ENCODE measurements around the gene GCK.

GCK gene

DNA sequence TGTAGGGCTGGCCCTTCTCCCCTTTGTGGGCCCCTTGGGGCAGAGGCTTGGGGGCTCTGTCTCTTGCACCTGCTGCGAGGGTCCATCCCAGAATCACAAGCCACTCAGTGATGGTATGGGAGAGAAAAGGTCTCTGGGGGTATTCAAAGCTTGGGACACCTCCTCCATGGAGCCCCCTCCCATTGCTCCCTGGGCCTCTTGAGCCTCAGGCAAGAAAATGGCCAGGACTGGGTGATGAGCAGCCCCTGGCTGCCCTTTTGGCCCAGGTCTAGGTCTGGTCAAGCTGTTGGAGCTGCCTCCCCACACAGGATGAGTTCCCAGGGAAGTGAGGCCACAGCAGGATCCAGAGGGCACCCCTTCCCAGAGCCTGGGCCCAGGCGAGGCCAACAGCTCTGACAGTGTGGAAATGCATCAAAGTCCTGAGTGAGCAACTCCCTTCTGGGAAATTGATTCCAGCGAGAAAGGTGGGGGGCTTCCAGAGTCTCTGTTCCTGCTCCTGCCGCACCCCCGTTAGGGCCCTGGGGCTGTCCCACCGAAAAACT, 44.7 kb downstream of the GCK start:
- no peak for TF ChIP-seq NFRKB (IDR thresholded peaks at IDR 0.05)
- no peak for TF ChIP-seq PKNOX1 (IDR thresholded peaks at IDR 0.05)
- no peak for TF ChIP-seq HDGF (IDR thresholded peaks at IDR 0.05; ENCODE audit: borderline replicate concordance)
- no peak for TF ChIP-seq BHLHE40 (IDR thresholded peaks at IDR 0.05; ENCODE audit: borderline replicate concordance)
- TF ChIP-seq FOXA1 (IDR thresholded peaks at IDR 0.05) = no peak
- TF ChIP-seq TARDBP (IDR thresholded peaks at IDR 0.05) = no peak
- TF ChIP-seq ZNF384 (IDR thresholded peaks at IDR 0.05) = no peak
- TF ChIP-seq CTBP1 (IDR thresholded peaks at IDR 0.05; ENCODE audit: borderline replicate concordance) = no peak
- no peak for TF ChIP-seq SUZ12 (IDR thresholded peaks at IDR 0.05)
- TF ChIP-seq LEF1 (IDR thresholded peaks at IDR 0.05; ENCODE audit: borderline replicate concordance) = no peak
- TF ChIP-seq ARNT (IDR thresholded peaks at IDR 0.05) = no peak
- no peak for TF ChIP-seq FOXM1 (IDR thresholded peaks at IDR 0.05; ENCODE audit: borderline replicate concordance)
- no peak for TF ChIP-seq SP1 (IDR thresholded peaks at IDR 0.05)
- TF ChIP-seq L3MBTL2 (conservative IDR thresholded peaks at IDR 0.05) = no peak
- no peak for TF ChIP-seq FOXK2 (IDR thresholded peaks at IDR 0.05)
- TF ChIP-seq ELF4 (IDR thresholded peaks at IDR 0.05) = no peak
- POLR2A ChIA-PET = interaction anchor here (0.9 kb wide), 1 partner anchor 14 kb away, joined by 3 read pairs; no protein-coding TSS in a partner anchor
- DNase-seq (ENCODE audit: extremely low spot score) = no peak
- CTCF ChIA-PET = no interaction called here

- DNase-seq (ENCODE audit: extremely low spot score) = no peak
- ChIA-PET CTCF (no interaction called here), POLR2A (interaction anchor here (0.9 kb wide), 1 partner anchor 13 kb away, joined by 3 read pairs; no protein-coding TSS in a partner anchor)
- TF ChIP-seq PKNOX1 (IDR thresholded peaks at IDR 0.05) (no peak), SP1 (IDR thresholded peaks at IDR 0.05) (no peak), ELF4 (IDR thresholded peaks at IDR 0.05) (no peak), FOXA1 (IDR thresholded peaks at IDR 0.05) (no peak), L3MBTL2 (conservative IDR thresholded peaks at IDR 0.05) (no peak), ZNF384 (IDR thresholded peaks at IDR 0.05) (no peak), BHLHE40 (IDR thresholded peaks at IDR 0.05; ENCODE audit: borderline replicate concordance) (no peak), FOXM1 (IDR thresholded peaks at IDR 0.05; ENCODE audit: borderline replicate concordance) (no peak), ARNT (IDR thresholded peaks at IDR 0.05) (no peak), NFRKB (IDR thresholded peaks at IDR 0.05) (no peak), LEF1 (IDR thresholded peaks at IDR 0.05; ENCODE audit: borderline replicate concordance) (no peak), HDGF (IDR thresholded peaks at IDR 0.05; ENCODE audit: borderline replicate concordance) (no peak), FOXK2 (IDR thresholded peaks at IDR 0.05) (no peak), SUZ12 (IDR thresholded peaks at IDR 0.05) (no peak), CTBP1 (IDR thresholded peaks at IDR 0.05; ENCODE audit: borderline replicate concordance) (no peak), TARDBP (IDR thresholded peaks at IDR 0.05) (no peak)
Observed at GRCh38 chr7:44143646-44144250, 45.5 kb downstream of the GCK start.

DNA sequence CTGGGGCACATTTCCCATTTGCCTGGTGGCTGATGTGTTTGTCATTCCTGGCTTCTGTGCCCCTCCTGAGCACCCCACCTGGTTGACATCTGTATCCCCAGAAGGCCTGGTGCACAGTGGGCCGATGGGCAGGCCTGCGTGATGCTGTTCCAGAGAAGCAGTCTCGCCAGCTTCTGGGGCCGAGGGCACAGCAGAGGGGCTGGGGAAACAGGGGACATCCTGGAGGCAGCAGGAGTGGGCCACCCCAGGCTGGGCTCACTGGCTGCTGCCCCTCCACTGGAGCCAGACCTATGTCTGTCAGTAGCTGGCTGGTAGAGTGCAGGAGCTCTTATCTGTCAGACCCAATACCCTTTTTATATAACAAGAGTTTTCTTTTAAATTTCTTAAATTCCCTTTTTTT, 47.2 kb downstream of the GCK start:
- TF ChIP-seq L3MBTL2 (conservative IDR thresholded peaks at IDR 0.05) = no peak
- no peak for TF ChIP-seq FOXM1 (IDR thresholded peaks at IDR 0.05; ENCODE audit: borderline replicate concordance)
- no peak for TF ChIP-seq HDGF (IDR thresholded peaks at IDR 0.05; ENCODE audit: borderline replicate concordance)
- no peak for TF ChIP-seq LEF1 (IDR thresholded peaks at IDR 0.05; ENCODE audit: borderline replicate concordance)
- no peak for TF ChIP-seq ZNF384 (IDR thresholded peaks at IDR 0.05)
- no peak for TF ChIP-seq TARDBP (IDR thresholded peaks at IDR 0.05)
- TF ChIP-seq NFRKB (IDR thresholded peaks at IDR 0.05) = no peak
- no peak for TF ChIP-seq FOXA1 (IDR thresholded peaks at IDR 0.05)
- TF ChIP-seq FOXK2 (IDR thresholded peaks at IDR 0.05) = no peak
- TF ChIP-seq BHLHE40 (IDR thresholded peaks at IDR 0.05; ENCODE audit: borderline replicate concordance) = no peak
- no peak for TF ChIP-seq PKNOX1 (IDR thresholded peaks at IDR 0.05)
- no peak for TF ChIP-seq ARNT (IDR thresholded peaks at IDR 0.05)
- TF ChIP-seq ELF4 (IDR thresholded peaks at IDR 0.05) = no peak
- no peak for TF ChIP-seq CTBP1 (IDR thresholded peaks at IDR 0.05; ENCODE audit: borderline replicate concordance)
- no peak for TF ChIP-seq SUZ12 (IDR thresholded peaks at IDR 0.05)
- TF ChIP-seq SP1 (IDR thresholded peaks at IDR 0.05) = no peak
- no peak for DNase-seq (ENCODE audit: extremely low spot score)
- ChIA-PET CTCF (interaction anchor here (0.6 kb wide), 1 partner anchor 19 kb away, joined by 3 read pairs; no protein-coding TSS in a partner anchor), POLR2A (interaction anchor here (1.3 kb wide), 1 partner anchor 19 kb away, joined by 5 read pairs; the partner anchor contains the start of gene POLD2)

- TF ChIP-seq ZNF384 (IDR thresholded peaks at IDR 0.05) (no peak), CTBP1 (IDR thresholded peaks at IDR 0.05; ENCODE audit: borderline replicate concordance) (no peak), BHLHE40 (IDR thresholded peaks at IDR 0.05; ENCODE audit: borderline replicate concordance) (no peak), FOXA1 (IDR thresholded peaks at IDR 0.05) (no peak), SUZ12 (IDR thresholded peaks at IDR 0.05) (no peak), SP1 (IDR thresholded peaks at IDR 0.05) (no peak), NFRKB (IDR thresholded peaks at IDR 0.05) (no peak), ARNT (IDR thresholded peaks at IDR 0.05) (no peak), LEF1 (IDR thresholded peaks at IDR 0.05; ENCODE audit: borderline replicate concordance) (no peak), HDGF (IDR thresholded peaks at IDR 0.05; ENCODE audit: borderline replicate concordance) (no peak), L3MBTL2 (conservative IDR thresholded peaks at IDR 0.05) (no peak), PKNOX1 (IDR thresholded peaks at IDR 0.05) (no peak), ELF4 (IDR thresholded peaks at IDR 0.05) (no peak), FOXM1 (IDR thresholded peaks at IDR 0.05; ENCODE audit: borderline replicate concordance) (no peak), FOXK2 (IDR thresholded peaks at IDR 0.05) (no peak)
- no peak for DNase-seq (ENCODE audit: extremely low spot score)
- ChIA-PET CTCF (no interaction called here), POLR2A (interaction anchor here (1.3 kb wide), 1 partner anchor 18 kb away, joined by 5 read pairs; the partner anchor contains the start of gene POLD2)
Observed at GRCh38 chr7:44141221-44141850, 47.9 kb downstream of the GCK start, which contains the start of gene MYL7. Gene MYL7, minus strand, starts transcription at chr7:44141332. Its CDS starts 27 bp downstream, at chr7:44141305.
